KMS-11 (cell line): Measurements from ENCODE around the gene ATE1.
"Not testable (repeated sequence)": the region's sequence is repeated elsewhere in the genome, so short reads cannot be mapped to it uniquely, and the experiment has no call there.

Experiments used
- H2AFZ ChIP-seq: fragments of 200-600 bp; sonication (generic); 2 replicates; pipeline ENCODE4 v1.6.1; 2016; ENCODE audit warnings: antibody characterized with exemption, mixed run types, low read depth
- H3K27ac ChIP-seq: fragments of 200-600 bp; sonication (generic); 2 replicates; pipeline ENCODE4 v1.6.1; 2016; ENCODE audit warnings: mild to moderate bottlenecking, mixed run types
- H3K27me3 ChIP-seq: fragments of 200-600 bp; sonication (generic); 2 replicates; pipeline ENCODE4 v1.6.1; 2017; ENCODE audit warnings: mild to moderate bottlenecking, low read depth, mixed run types, moderate library complexity; ENCODE audit not compliant: insufficient read depth
- H3K36me3 ChIP-seq: fragments of 200-600 bp; sonication (generic); 2 replicates; pipeline ENCODE4 v1.6.1; 2017; ENCODE audit warnings: mild to moderate bottlenecking, mixed run types; ENCODE audit not compliant: insufficient read depth
- H3K4me1 ChIP-seq: fragments of 200-600 bp; sonication (generic); 2 replicates; pipeline ENCODE4 v1.6.1; 2016; ENCODE audit warnings: mild to moderate bottlenecking, low read depth, mixed run types; ENCODE audit not compliant: poor library complexity, severe bottlenecking
- H3K4me2 ChIP-seq: fragments of 200-600 bp; sonication (generic); 2 replicates; pipeline ENCODE4 v1.7.0; 2016; ENCODE audit warnings: mild to moderate bottlenecking, mixed run types
- H3K4me3 ChIP-seq: fragments of 200-600 bp; sonication (generic); IDR thresholded peaks from 2 replicates; pipeline ENCODE4 v1.6.1; 2017; ENCODE audit warnings: low read depth, low read length, mixed read lengths; ENCODE audit not compliant: insufficient read depth
- H3K79me2 ChIP-seq: fragments of 200-600 bp; sonication (generic); 2 replicates; pipeline ENCODE4 v1.6.1; 2016; ENCODE audit warnings: low read depth, mixed run types; ENCODE audit not compliant: insufficient read depth
- H3K9ac ChIP-seq: fragments of 200-600 bp; sonication (generic); 2 replicates; pipeline ENCODE4 v1.6.1; 2016; ENCODE audit warnings: mild to moderate bottlenecking, mixed run types
- H4K20me1 ChIP-seq: fragments of 200-600 bp; sonication (generic); 2 replicates; pipeline ENCODE4 v1.6.1; 2016; ENCODE audit warnings: mild to moderate bottlenecking, mixed run types; ENCODE audit not compliant: insufficient read depth
- TF ChIP-seq, protein P1 (sequence below): fragments of 200-600 bp; sonication (generic); conservative IDR thresholded peaks from 2 replicates; pipeline ENCODE4 v1.6.1; 2017; ENCODE audit warnings: low read depth, mild to moderate bottlenecking, antibody characterized with exemption, low read length, moderate library complexity, mixed read lengths

ATE1 gene

DNA sequence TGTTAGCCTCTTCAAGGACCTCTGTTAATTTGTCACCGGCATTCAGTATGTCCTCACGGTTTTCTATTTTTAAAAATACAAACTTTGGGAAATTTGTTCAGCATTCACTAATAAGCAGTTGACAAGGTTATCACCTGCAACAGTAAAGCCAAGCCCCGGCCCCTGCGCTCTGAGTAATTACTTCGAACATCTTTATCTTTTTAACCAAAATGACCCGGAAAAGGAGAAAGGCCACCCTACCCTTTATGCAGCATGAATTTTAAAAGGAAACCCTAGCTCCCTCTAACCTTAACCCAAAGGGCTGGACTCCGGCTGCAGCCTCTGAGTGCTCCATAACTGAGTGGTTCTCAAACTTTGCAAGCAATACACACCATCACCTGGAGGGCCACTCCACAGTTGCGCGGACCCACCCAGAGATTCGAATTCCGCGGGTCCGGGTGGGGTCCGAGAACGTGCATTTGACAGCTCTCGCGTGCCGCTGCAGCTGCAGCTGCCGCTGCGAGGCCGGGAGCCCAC, 46.2 kb upstream of the ATE1 start:
- H3K4me3 ChIP-seq: no peak overlapping the region
- H3K27ac ChIP-seq: peak overlapping the region; percentile 96
- peak overlapping the region; percentile 76 for H2AFZ ChIP-seq
- H3K36me3 ChIP-seq: no peaks in the 10 kb centered on the region; the same call in 1 of the 2 replicates
- TF ChIP-seq, protein P1, sequence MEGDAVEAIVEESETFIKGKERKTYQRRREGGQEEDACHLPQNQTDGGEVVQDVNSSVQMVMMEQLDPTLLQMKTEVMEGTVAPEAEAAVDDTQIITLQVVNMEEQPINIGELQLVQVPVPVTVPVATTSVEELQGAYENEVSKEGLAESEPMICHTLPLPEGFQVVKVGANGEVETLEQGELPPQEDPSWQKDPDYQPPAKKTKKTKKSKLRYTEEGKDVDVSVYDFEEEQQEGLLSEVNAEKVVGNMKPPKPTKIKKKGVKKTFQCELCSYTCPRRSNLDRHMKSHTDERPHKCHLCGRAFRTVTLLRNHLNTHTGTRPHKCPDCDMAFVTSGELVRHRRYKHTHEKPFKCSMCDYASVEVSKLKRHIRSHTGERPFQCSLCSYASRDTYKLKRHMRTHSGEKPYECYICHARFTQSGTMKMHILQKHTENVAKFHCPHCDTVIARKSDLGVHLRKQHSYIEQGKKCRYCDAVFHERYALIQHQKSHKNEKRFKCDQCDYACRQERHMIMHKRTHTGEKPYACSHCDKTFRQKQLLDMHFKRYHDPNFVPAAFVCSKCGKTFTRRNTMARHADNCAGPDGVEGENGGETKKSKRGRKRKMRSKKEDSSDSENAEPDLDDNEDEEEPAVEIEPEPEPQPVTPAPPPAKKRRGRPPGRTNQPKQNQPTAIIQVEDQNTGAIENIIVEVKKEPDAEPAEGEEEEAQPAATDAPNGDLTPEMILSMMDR: no peak
- H3K4me2 ChIP-seq: peak overlapping the region; percentile 99
- H3K79me2 ChIP-seq: peaks cover 23% of the 10 kb centered on the region
- no peaks in the 10 kb centered on the region for H3K27me3 ChIP-seq
- peak overlapping the region; percentile 97; the same call in 1 of the 2 replicates for H3K9ac ChIP-seq
- H4K20me1 ChIP-seq: no peaks in the 10 kb centered on the region
- H3K4me1 ChIP-seq: peaks cover 11% of the 10 kb centered on the region

DNA sequence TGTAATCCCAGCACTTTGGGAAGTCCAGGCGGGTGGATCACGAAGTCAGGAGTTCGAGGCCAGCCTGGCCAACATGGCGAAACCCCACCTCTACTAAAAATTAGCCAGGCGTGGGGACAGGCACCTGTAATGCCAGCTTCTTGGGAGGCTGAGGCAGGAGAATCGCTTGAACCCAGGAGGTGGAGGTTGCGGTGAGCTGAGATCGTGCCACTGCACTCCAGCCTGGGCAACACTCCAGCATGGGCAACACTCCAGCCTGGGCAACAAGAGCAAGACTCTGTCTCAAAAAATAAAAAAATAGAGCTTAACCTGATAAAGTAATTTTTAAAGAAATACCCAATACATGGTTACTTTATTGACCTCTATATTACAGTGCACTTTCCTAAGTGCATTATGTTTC, 41.3 kb upstream of the ATE1 start:
- not testable (repeated sequence) for H2AFZ ChIP-seq, H4K20me1 ChIP-seq, H3K9ac ChIP-seq, H3K36me3 ChIP-seq, H3K27ac ChIP-seq, H3K27me3 ChIP-seq, H3K4me3 ChIP-seq, H3K4me2 ChIP-seq
- H3K4me1 ChIP-seq: peaks cover 11% of the 10 kb centered on the region
- peaks cover 19% of the 10 kb centered on the region for H3K79me2 ChIP-seq

DNA sequence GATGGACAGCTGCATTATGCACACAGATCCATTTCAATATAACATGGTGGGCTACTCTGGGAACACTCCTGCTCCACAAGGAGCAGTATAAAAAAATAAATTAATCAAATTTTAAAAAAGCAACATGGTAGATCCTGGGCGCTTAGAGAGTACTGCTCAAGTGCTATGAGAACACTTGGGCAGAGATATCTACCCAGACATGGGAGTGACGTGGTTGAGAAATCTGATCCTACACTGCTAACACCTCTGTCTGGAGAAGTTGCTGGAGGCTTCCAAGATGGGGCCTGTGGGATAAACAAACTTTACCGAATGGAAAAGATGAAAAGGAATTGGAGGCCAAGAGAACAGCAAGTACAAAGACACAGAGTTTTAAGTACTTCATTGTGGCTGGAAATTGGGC, 38.2 kb upstream of the ATE1 start:
- H3K4me3 ChIP-seq: no peak overlapping the region

DNA sequence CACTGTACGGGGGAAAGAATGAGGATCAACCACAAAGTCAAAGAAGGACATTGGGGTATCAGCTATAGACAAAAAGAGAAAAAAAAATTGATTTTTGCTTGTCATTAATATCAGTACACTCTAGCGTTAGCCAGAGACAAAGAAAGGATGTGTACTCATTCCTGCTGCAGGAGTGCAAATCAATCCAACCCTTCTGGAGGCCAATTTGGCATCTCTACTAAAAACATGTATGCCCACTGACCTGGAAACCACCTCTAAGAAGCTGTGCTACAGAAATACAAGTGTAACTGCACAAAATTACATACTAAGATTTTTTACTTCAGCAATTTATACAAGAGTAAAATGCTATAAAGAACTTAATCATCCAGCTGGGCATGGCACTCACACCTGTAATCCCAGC, 33.6 kb upstream of the ATE1 start:
- Histone ChIP-seq H3K4me2 (no peak overlapping the region), H3K27me3 (no peaks in the 10 kb centered on the region), H3K4me3 (no peak overlapping the region), H3K79me2 (no peaks in the 10 kb centered on the region), H2AFZ (no peak overlapping the region), H4K20me1 (no peaks in the 10 kb centered on the region), H3K9ac (no peak overlapping the region), H3K27ac (no peak overlapping the region), H3K36me3 (peaks cover 1% of the 10 kb centered on the region; the same call in 1 of the 2 replicates), H3K4me1 (no peaks in the 10 kb centered on the region)
- TF ChIP-seq, protein P1: no peak

More for the DNA sequence above, 38.2 kb upstream of the ATE1 start:
- no peaks in the 10 kb centered on the region for H3K27me3 ChIP-seq
- no peak overlapping the region for H2AFZ ChIP-seq
- TF ChIP-seq, protein P1: no peak
- H3K4me1 ChIP-seq: no peaks in the 10 kb centered on the region
- no peaks in the 10 kb centered on the region for H3K79me2 ChIP-seq
- no peaks in the 10 kb centered on the region for H4K20me1 ChIP-seq
- peaks cover 8% of the 10 kb centered on the region for H3K36me3 ChIP-seq
- no peak overlapping the region for H3K27ac ChIP-seq
- H3K9ac ChIP-seq: no peak overlapping the region
- H3K4me2 ChIP-seq: no peak overlapping the region

DNA sequence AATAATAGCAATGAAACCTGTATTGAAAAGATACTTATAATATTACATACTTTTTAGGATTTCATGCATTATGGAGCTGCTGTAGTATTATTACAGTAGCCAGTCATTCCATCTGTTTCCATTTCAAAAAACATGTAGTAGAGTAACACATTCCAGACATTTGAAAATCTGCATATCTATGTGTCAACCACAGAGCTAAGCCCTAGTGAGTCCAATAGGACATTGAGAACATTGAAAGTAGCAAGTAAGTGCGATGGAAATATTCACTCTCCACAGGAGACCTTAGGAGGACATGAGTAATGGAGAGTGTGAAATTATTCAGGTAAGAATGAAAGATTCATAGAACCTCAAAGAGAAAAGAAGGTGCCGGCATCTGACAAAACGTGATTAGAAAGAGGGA, 31.8 kb upstream of the ATE1 start:
- no peaks in the 10 kb centered on the region for H3K4me1 ChIP-seq
- no peak overlapping the region for H3K4me3 ChIP-seq
- no peaks in the 10 kb centered on the region for H3K79me2 ChIP-seq
- H3K4me2 ChIP-seq: no peak overlapping the region
- TF ChIP-seq, protein P1: no peak
- no peak overlapping the region for H2AFZ ChIP-seq
- no peak overlapping the region for H3K9ac ChIP-seq
- H3K27me3 ChIP-seq: no peaks in the 10 kb centered on the region
- no peaks in the 10 kb centered on the region for H4K20me1 ChIP-seq
- no peaks in the 10 kb centered on the region for H3K36me3 ChIP-seq
- no peak overlapping the region for H3K27ac ChIP-seq
